Adrenal gland (tissue), 12 donors: Measurements from ENCODE around the gene PPY. TPM values are rescaled to one million over a fixed set of nuclear protein-coding genes. Genes with fewer than 3 reads are reported as not detected.

ENCODE experiments used
- DNase-seq, 7 donors: peaks; one replicate each; pipeline ENCODE4 v3.0.0-alpha.2; 2019 to 2020
- H3K27ac ChIP-seq, 5 donors: fragments of 200-600 bp; sonication (generic) in 4 of 5; 1 replicate in 3 of 5; 2 replicates in 2 of 5; pipeline versions ENCODE4 v1.5.1 to v1.8.0; 2016 to 2020; ENCODE audit warnings: mild to moderate bottlenecking in 1 of 5
- H3K27me3 ChIP-seq: fragments of 200-600 bp; 2 replicates; pipeline ENCODE4 v1.8.0; 2021
- H3K36me3 ChIP-seq, 2 donors: fragments of 200-600 bp; replicated peaks in 1 of 2; 1 replicate in 1 of 2; 2 replicates in 1 of 2; pipeline versions ENCODE4 v1.5.1 to v1.8.0; 2018 to 2022
- H3K4me1 ChIP-seq, 2 donors: fragments of 200-600 bp; replicated peaks in 1 of 2; 1 replicate in 1 of 2; 2 replicates in 1 of 2; pipeline versions ENCODE4 v1.5.1 to v1.8.0; 2018 to 2021
- H3K4me3 ChIP-seq, 4 donors: fragments of 200-600 bp; sonication (generic) in 3 of 4; one replicate each; pipeline ENCODE4 v1.5.1; 2016 to 2018
- H3K9me3 ChIP-seq, 3 donors: fragments of 200-600 bp; sonication (generic) in 1 of 3; replicated peaks in 1 of 3; 1 replicate in 2 of 3; 2 replicates in 1 of 3; pipeline versions ENCODE4 v1.5.1 to v1.8.0; 2016 to 2021
- POLR2A ChIP-seq, 2 donors: fragments of 450-650 bp; IDR thresholded peaks; one replicate each; pipeline ENCODE4 v1.6.1; 2017; ENCODE audit warnings: antibody characterized with exemption in 2 of 2, mild to moderate bottlenecking in 2 of 2, moderate library complexity in 1 of 2
- WGBS, 4 donors: extraction: QIAGEN DNeasy Blood & Tissue Kit in 2 of 4; methylation state at CpG; one replicate each; pipeline versions ENCODE4 v1.1.5 to v1.1.7; 2013 to 2017; 5-methylcytosine and 5-hydroxymethylcytosine counted together
- intact Hi-C, 2 donors: fragments of 100-400 bp; cut with DNase I; formaldehyde crosslinking; loops; one replicate each; pipeline versions ENCODE4 v1.14.1 to v1.15.0; 2022 to 2023
- polyA plus RNA-seq, 3 donors: library from polyadenylated mRNA; stranded (reverse); fragments of 200-250 nt in 2 of 3; fragments of 350-450 nt in 1 of 3; fragmentation: Illumina TruSeq in 1 of 3; extraction: RNeasy Lipid Tissue Mini Kit (QIAGEN cat#74804) in 1 of 3; gene quantifications; one replicate each; pipeline ENCODE4 v1.2.3, GENCODE V29; 2013 to 2014
- total RNA-seq, 9 donors: library from RNA; depleted of rRNA in 4 of 9; stranded (reverse); fragments of >200 nt in 4 of 9; fragments of 120-200 nt in 1 of 9; fragmentation: NEBNext Ultra II Directional in 1 of 9; extraction: Animal tissue kit (Norgen Biotek cat#: 25700) in 1 of 9; gene quantifications; one replicate each; pipeline versions ENCODE4 v1.1.0 to v1.2.4, GENCODE V29; 2013 to 2023
- TF ChIP-seq, protein P1 (sequence below), 6 experiments: fragments of 450-650 bp in 4 of 6; fragments of 200-600 bp in 2 of 6; sonication (generic) in 1 of 6; IDR thresholded peaks; 1 replicate in 5 of 6; 2 replicates in 1 of 6; pipeline versions ENCODE4 v1.5.1 to v1.8.0; 2016 to 2021; ENCODE audit warnings: antibody characterized with exemption in 6 of 6, mild to moderate bottlenecking in 2 of 6, moderate library complexity in 1 of 6
- donor health status: healthy with polysubstance abuse.
- donor health status: Bipolar disorder and iron deficiency.
- donor health status: DM: yes; HTN: yes; CAD: no.
- donor health status: DM: no; HTN: no; CAD: no.
- donor health status: DM: no; HTN: no; CAD: no.
- donor health status: DM: yes; HTN: yes; CAD: no.

PPY gene
- total and polyA plus RNA-seq, 12 donors, result not detected

DNA sequence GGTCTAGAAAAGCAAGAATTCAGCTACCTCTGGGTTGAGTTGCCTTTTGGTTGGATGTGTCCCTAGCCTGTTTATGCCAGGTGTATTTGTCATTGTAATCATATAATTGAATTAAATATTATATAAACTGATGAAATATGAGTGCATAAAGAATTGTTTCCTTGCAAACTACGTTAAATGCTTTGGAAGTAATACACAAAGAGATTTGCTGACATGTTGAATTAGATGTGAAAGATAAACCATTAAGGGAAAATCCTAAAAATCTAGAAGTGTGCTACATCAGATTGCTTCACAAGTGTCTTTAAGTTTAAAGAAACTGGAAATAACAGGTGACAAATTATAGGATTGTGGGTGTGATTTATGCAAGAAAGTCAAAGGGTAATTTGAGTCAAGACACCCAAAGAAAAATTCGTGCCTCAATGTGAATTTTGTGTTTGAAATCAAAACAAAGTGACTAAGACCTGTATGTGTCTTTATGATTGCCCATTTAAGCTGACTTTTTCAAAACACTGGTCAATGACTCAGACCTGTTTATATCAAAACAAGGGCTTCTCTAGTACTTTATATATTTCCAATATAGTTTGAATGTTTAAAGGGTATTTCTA lies 16.6 kb upstream of the PPY start:
- TF ChIP-seq, protein P1, sequence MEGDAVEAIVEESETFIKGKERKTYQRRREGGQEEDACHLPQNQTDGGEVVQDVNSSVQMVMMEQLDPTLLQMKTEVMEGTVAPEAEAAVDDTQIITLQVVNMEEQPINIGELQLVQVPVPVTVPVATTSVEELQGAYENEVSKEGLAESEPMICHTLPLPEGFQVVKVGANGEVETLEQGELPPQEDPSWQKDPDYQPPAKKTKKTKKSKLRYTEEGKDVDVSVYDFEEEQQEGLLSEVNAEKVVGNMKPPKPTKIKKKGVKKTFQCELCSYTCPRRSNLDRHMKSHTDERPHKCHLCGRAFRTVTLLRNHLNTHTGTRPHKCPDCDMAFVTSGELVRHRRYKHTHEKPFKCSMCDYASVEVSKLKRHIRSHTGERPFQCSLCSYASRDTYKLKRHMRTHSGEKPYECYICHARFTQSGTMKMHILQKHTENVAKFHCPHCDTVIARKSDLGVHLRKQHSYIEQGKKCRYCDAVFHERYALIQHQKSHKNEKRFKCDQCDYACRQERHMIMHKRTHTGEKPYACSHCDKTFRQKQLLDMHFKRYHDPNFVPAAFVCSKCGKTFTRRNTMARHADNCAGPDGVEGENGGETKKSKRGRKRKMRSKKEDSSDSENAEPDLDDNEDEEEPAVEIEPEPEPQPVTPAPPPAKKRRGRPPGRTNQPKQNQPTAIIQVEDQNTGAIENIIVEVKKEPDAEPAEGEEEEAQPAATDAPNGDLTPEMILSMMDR (IDR thresholded peaks at IDR 0.05), result no peak
- no peak for TF ChIP-seq POLR2A (IDR thresholded peaks at IDR 0.05)
- Histone ChIP-seq H3K36me3 (no peaks in the 10 kb centered on the region), H3K9me3 (no peaks in the 10 kb centered on the region), H3K4me3 (no peak overlapping the region), H3K27me3 (no peaks in the 10 kb centered on the region), H3K4me1 (no peaks in the 10 kb centered on the region), H3K27ac (no peak overlapping the region)
- WGBS, 4 donors, result 58 to 76% (median 69%) methylated on average over 2 of the region's 2 CpGs
- intact Hi-C loops, result no loop called here
- DNase-seq, result no peak

DNA sequence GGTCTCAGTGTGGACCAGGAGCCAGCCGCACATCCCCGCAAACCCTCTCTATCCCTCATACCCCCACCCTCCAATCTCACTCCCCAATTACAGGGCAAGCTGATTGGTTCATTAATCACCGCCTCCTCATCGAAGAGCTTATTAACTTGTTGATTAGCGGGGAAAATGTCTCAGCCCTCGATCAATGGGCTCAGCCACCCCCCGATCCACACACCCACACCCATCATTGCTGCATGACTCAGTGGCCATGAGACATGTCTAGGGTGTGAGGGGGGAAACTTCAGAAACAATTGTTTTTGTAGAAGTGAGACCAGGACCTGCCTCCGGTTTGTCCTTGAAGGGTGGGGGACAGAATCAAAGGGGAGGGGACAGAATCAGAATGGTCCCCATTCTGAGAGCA lies 13.9 kb upstream of the PPY start:
- Histone ChIP-seq H3K36me3 (no peaks in the 10 kb centered on the region), H3K4me1 (no peaks in the 10 kb centered on the region), H3K27me3 (peaks cover 20% of the 10 kb centered on the region), H3K27ac (no peak overlapping the region), H3K9me3 (no peaks in the 10 kb centered on the region), H3K4me3 (no peak overlapping the region)
- 74 to 83% (median 80%) methylated on average over 8 of the region's 8 CpGs for WGBS, 4 donors
- intact Hi-C loops, result no loop called here
- no peak for TF ChIP-seq POLR2A (IDR thresholded peaks at IDR 0.05)
- TF ChIP-seq, protein P1 (IDR thresholded peaks at IDR 0.05), result no peak
- no peak for DNase-seq

DNA sequence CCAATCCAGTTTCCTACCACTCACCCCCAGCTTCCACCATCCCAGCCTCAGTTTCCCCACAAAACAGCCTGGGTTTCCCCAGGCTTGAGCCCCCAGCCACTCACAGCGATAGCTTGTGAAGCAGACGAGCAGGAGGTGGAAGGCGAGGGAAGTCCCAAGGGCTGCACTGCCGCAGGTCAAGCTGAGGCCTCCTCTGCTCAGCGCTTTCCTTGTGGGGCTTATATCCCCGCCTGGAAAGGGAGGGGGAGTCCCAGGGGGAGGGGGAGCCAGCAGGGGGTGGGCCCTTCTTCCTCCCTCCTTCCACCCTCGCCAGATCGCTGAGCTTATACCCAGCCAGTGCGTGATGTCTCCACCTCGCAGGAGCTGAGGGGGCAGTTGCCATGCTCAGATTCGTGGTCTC lies 11.5 kb upstream of the PPY start, which contains the start of gene PYY:
TSS of gene PYY (minus strand) at position 195 of the 400 bp plus-strand sequence. CDS start 457 bp downstream, outside the sequence.
- intact Hi-C loops, result no loop called here
- Histone ChIP-seq H3K9me3 (no peaks in the 10 kb centered on the region), H3K36me3 (no peaks in the 10 kb centered on the region), H3K27me3 (peaks cover 29% of the 10 kb centered on the region), H3K27ac (no peak within 1 kb of the TSS), H3K4me3 (no peak within 1 kb of the TSS), H3K4me1 (no peaks in the 10 kb centered on the region)
- TF ChIP-seq, protein P1 (IDR thresholded peaks at IDR 0.05), result no peak
- TF ChIP-seq POLR2A (IDR thresholded peaks at IDR 0.05), result no peak
- no peak for DNase-seq
- WGBS, 4 donors, result 48 to 71% (median 63%) methylated on average over 3 to 11 of the region's 11 CpGs

DNA sequence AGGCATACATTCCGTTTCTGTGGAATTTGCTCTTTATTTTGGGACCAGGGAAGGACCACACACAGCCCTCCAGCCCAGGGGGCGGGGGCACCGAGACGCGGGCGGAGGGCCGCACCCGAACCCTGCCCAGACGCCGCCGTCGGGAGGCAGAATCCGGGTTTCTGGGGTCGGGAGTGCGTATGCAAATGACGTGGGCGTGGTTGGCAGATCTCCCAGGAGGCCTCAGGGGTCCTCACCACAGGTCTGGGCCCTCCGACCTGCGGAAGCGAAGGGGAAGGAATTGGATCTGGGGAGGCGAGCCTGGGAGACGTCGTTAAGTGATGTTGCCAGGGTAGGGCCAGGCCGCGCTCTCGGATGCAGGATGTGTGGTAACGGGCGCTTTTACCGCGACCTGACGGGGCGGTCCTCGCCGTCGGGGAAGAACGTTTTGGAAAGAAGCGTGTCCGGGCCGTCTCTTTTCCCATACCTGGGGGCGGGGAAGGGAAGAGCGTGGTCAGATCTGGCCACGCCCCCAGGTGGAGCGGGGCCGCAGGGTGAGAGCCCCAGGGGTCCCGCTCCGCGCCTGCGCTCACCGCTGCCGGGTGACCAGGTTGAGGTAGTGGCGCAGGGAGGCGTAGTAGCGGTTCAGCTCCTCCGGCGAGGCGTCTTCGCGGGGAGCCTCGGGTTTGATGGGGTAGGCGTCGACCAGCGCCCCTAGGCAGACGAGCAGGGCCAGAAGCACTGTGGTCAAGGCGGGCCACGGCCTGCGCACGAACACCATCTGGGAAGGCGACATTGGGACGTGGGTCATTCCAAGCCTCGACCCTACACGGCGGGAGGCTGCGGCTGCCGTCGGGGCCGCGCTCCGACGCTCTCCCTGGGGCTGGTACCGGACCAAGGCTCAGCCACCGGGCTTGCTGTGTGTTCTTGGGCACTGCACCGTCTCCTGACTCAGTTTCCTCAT lies 10.7 kb upstream of the PPY start:
- no peaks in the 10 kb centered on the region for H3K36me3 ChIP-seq
- DNase-seq, result no peak
- 10 to 18% (median 12%) methylated on average over 37 to 82 of the region's 82 CpGs for WGBS, 4 donors
- no peaks in the 10 kb centered on the region for H3K4me1 ChIP-seq
- H3K27ac ChIP-seq, result no peak overlapping the region
- TF ChIP-seq, protein P1 (IDR thresholded peaks at IDR 0.05), result no peak
- TF ChIP-seq POLR2A (IDR thresholded peaks at IDR 0.05), result no peak
- intact Hi-C loops, result no loop called here
- no peaks in the 10 kb centered on the region for H3K9me3 ChIP-seq
- H3K27me3 ChIP-seq, result peaks cover 29% of the 10 kb centered on the region
- no peak overlapping the region for H3K4me3 ChIP-seq
